ENCODE results near the gene ZBTB20.

Gene ZBTB20

DNA sequence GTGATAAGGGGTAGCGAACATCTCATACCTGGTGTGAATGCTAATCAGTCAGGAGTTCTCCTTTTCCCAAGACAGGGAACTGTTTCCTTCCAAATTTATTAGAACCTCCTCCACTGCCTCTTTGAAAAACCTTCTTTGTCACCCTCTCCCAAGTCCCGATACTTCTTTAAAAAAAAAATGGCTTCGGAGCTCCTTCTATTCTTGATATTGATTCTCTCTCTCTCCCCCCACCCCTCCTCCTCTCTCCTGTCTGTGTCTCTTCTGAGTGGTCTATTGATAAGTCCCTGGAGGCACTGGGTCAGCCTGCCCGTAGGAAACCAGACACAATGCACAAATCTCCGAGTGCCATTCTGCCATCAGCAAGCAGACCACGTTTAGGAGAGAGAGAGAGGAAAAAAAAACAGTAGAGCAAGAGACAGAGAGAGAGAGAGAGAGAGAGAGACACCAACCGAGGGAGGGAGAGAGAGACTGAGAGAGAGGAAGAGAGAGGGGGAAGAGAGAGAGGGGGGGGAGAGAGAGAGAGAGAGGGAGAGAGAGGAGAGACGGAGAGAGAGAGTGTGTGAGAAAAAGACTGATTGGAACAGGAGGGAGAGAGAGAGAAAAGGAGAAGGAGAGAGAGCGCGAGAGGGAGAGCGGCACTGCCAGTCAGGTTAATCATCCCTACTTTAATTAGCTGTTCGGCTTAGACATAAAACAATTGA lies 692.4 kb downstream of the ZBTB20 start:
- no peak for DNase-seq

DNA sequence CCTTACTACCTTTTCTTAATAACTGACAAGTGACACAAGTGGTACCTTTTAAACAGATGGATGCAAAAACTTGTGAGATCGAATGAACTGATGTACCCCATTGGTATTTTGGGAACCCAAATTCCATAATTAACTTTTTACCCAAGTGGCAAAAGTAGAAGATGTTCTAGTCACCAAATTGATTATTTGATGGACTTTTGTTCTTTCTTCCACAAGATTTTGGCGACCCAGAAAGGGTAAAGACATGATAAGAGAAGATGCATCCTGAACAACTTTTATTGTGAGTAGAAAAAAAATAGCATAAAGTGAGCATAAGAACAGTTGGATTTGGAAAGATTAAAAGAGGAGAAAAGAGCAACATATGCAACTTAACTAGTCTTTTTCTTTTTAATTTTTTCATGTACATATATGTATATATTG lies 693.7 kb downstream of the ZBTB20 start:
- DNase-seq, result no peak

DNA sequence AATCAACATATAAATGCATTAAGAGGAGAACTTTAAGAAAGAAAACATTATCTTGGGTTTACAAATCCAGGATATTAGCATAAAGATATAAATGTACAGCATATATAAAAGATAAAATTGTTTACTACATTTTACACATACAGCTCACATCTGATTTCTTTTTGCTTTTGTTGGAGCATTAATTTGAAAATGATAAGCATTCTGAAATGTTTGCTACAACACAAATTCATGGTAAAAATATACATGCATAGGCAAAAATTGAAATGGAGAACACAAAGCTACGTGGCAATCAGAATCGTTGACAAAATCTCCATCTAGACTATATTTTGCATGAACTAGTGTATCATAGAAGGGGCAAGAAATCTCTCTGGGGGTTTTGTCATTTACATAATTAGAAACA lies 694.2 kb downstream of the ZBTB20 start:
- DNase-seq, result no peak

DNA sequence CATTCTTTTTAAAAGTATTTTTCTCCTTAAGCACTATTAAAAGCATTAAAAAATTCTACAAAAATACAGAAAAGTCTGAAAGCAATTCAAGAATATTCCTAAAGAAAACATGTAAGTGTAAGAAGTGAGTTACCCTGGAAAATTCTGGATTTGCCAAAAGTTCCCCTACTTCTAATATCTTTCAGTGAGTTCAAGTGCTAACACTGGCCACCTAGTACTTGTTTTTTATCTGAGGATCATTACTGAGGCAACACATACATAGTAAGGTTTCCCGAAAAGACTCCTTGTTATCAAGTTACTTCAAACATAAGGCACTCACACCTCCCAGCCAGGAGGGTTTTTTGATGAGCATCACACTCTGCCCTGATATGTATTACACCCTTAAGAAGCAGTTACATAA lies 694.8 kb downstream of the ZBTB20 start:
- DNase-seq, result no peak

DNA sequence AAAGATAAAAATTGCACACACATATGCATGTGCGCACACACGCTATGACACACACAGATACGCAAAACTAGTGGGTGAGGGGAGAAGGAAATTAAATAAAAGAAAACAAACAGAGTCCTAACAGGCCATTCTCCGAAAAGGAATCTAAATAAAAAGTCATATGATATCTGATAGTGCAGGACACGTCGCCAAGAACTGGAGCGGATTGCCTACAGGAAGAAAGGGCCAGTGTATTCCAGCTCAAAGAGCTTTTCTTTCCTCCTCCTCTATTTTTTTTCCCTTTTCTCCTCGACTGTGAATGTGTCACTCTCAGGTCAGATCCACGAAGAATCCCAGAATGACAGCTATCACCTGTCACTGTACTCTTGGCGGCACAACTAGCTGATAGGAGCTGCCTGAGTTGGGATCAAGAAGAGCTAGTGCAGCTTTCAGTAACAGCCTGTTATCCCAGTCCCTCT lies 695.5 kb downstream of the ZBTB20 start:
- no peak for DNase-seq

DNA sequence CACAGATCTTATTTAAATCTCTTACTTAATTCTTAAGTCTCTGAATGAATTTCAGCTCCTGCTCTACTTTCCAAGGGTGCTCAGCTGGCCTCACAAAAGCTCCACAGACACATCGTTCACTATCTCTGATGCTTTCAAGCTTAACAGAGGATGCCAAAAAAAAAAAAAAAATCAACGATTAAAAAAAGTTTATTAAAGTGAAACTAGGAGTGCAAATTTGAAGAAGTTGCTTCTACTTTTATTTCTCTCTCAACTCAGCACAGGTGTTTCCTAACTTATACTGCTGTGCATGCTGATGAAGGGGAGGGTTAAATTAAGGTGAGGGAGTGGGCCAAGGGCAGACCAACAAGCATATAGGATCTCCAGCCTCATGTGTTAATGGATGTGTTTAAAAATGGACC lies 696.0 kb downstream of the ZBTB20 start:
- DNase-seq, result no peak

DNA sequence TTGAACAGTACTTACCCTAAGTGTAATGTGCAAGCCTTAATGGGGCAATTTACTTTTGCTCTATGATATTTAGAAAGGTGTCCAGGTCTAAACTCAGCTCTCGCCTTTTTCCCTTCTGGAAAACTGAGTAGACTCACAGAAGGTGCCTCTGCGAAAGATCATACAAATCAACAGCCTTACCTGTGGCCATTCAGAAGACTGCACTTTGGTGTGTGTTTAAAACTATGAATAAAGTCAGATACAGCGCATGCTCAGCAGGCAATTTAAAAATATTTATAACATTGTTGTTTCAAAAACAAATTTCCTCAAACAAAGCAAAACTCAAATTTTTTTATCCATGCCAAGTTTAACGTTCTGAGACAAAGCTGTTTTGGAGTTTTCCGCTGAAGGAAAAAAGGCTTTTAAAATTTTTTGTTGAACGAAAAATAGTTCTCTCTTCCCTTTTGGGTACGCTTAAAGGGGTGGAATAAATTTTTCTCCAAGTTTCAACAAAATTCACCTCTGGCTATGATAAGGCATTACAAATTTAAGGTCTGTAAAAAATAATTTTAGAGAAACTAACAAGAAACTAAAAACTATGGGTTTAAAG lies 697.0 kb downstream of the ZBTB20 start:
- DNase-seq, result no peak

DNA sequence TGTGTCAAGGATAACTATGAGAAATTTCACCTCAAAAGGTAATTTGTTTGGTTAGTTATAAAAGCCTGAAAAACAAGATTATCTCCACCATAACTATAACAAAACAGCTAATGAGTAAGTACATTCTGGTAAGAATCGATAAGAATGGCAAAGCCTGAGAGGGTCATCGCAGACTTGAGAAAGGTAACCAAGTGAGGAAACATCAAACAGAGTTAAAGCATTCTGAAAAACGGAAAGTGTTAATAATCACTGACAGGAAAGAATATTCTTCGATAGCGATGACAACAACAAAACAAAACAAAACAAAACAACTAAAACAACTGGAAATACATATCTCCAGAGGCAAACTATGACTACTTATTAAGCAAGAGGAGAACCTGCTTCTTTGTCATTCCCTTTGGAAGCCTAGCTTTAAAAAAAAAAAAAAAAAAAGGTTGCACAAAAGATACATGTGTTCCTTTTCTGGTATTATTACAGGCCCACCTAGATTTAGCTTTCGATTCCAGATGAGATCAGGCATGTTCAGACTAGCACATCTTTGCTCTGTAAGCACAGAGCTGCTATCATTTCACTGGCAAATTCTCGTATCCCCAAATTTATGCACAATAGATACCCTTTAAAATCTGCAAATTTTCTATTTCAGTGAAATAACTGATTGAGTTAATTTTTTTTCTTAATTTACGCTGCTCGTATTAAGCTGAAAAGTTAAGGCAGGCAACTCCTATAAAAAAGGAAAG lies 697.6 kb downstream of the ZBTB20 start:
- DNase-seq, result no peak

DNA sequence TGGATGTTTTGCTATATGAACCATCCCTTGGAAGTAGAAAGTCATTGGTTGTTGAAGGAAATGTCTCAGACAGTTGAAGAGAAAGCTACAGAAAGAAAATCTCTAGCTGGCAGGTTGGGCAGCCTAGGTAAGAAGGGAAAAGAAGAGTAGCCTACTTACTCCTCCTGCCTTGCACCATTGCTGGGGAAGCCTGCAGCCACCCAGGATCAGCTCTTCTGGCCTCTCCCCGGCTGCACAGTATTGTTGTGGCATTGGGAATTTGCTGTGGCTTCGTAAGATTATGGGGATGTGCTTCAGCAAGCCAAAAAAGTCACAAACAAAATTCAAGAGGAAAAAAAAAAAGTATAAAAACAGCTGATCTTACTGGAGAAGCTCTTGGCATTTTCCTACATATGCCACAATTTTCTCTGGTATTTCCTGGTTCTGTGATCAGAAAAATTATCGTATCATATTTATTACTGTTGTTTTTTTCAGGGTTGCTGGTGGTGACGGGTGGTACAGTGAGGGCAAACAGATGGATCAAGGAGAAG lies 699.1 kb downstream of the ZBTB20 start:
- DNase-seq, result no peak

DNA sequence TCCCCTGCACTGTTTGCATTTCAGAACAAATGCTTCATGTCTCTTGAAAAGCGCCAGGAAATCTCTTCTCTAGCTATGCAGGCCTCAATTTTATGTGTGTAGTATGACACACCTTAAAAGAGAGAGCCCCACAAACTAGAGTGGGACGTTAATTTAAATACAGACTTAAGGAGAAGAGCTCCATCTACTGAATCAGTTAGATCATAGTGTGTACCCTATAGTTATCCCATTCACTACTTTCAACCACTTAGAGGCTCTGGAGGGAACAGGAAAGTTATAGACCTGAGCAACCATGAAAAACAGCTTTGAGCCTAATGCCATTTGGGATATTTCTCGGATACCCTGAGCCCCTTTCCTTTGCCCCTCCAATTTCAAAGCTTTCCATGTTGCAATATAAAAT lies 699.5 kb downstream of the ZBTB20 start:
- DNase-seq, result no peak

DNA sequence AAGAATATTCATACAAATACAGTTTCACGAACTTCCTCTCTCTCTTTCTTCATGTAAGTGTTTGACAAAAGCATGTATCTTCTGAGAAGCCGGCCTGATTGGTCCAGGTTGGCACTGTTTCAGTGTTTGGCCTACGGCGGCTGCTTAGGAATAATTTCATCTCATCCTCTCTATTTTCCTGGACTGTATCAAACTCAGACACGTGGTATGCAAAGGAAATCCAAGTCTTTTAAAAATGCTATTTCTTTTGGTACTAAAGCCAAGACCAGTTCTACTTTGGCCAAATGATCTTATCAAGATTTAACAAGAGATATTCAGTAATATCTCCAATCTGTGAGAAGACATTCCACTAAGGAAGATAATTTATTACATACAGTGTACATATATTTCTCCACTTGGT lies 700.5 kb downstream of the ZBTB20 start:
- DNase-seq, result no peak

DNA sequence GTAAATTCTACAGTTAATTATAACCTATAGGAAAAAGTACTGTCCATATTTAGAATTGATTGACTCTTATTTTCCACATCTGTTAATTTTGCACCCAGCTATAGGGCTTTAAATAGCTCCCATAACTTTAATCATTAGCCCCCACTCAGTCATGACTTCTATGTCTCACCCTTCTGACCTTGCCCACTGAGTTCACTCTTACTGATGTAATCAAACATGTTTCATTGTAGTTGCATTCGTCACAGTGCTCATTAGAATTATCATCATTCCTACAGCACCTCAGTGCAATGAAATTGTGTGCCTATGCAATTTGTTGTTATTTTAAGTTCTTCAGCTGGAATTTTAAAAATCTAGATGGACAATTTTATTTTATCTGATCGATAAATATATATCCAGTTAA lies 701.9 kb downstream of the ZBTB20 start:
- no peak for DNase-seq

DNA sequence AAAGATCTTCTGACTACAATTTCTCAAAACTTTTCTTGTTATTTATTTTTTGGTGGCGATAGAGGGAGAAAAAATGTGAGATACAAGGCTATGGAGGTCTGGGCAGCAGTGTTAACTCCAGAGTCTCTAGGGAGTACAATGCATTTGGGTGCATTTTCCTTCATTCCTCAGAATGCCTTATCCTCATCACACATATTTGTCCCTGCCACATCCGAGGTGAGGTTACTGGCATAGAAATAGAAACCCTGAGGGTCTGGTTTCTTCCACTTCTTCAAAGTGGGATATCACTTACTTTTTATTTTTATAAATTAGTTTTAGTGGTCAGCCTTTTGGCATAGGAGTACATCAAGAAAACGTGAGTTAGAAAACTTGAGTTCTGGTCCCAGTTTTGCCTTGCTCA lies 702.9 kb downstream of the ZBTB20 start:
- no peak for DNase-seq

DNA sequence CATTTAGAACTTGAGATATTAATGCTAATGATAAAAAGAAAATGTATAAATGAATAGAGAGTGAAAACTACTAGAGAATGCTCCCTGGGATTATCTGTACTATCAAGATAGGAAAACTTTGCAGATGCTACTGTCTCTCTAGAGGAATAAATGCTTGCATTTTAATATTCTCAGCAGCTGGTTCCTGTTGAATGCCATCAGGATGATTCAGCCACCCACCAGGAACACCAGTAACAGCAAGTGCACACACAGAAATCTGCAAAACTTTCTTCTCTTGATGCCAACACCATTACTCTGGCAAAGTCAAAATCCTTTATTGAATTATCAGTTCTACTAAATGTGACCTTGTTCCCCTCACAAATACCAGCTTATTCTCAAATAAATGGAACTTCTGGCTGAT lies 704.8 kb downstream of the ZBTB20 start:
- DNase-seq, result no peak

DNA sequence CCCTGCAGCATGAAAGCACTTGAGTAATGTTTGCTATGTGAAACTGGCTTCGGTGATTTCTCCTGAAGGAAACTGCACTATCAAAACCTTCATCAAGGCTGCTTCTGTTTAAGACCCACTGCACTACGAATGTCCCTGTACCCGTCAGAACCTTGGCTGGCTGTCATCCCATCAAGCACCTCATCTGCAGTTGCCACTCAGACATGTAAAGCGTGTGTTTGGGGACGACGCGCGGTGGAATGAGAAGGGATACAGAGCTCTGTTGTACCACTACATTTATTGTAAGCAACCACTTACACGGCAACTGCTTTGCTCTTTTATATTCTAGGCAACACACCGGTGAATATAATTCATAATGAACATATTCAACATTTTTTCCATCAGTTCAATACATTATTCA lies 705.7 kb downstream of the ZBTB20 start:
- no peak for DNase-seq

DNA sequence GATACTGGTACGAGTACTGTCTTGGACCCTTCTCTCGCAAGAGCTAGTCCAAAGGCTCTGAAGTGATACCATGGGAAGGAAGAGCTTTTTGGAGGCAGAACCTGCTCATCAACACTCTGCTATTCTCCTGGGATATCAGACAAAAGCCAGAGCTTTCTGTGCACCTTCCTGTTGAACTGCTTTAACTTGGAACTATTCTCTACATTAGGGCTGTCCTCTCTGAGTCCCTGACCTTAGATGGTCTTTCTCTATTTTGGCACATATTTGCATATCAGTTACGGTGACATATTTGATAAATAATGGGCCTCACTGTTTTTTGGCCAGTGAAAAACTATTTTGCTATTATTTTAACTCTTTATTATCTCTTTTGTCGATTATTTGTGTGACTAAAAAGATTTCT lies 706.4 kb downstream of the ZBTB20 start:
- no peak for DNase-seq

DNA sequence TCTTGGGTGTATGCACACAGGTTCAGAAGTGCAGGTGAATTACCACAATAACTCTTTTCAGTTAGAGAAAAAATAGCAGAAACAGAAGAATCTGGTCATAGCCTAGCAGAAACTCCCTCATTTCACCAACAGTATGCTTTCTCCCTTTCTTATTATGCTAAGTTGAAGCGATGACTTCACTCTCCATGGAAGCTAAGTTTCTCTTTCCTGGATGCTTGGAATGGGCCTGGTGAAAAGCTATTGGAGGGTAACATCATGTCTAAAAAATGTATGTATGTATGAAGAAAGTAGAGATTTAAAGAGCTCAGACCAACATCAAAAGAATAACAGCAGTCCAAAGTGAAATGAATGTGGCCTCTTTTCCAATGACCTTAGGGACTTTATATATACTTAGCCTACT lies 707.8 kb downstream of the ZBTB20 start:
- no peak for DNase-seq

DNA sequence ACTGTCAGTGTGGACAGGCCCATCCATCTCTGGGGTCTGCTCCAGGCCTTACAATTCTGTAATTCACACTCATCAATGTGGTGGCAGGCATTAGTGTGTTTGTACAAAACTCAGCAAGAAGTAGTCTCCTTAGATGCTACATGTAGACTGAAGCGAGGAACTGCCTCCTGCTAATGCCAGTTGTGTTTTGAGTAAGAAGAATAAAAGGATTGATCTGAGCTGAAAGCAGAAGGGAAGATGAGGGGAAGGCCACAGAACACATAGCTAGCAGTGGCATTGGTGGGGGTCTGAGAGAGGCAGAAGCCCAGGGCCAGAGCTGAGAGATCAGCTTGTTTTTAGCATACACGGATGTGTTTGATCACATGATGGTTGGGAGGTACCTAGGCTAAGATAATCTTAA lies 709.2 kb downstream of the ZBTB20 start:
- DNase-seq, result no peak

DNA sequence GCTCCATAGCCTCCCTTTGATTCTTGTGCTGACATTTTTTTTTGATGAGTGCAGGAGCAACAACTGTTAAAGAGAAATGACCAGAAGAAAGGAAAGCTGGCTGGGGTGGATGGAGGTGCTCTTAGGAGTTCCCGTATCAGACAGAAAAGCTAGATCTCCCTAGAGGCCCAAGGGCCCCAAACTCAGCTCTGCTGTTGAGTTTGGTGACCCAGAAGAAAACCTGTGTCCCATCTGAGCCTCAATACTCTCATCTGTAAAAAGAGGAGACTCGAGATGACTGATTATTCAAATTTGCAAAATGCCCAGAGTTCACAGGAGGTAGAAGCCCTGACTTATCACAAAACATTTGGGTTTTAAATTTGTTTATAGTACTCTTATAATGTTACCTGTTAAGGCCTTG lies 710.9 kb downstream of the ZBTB20 start:
- DNase-seq, result no peak

DNA sequence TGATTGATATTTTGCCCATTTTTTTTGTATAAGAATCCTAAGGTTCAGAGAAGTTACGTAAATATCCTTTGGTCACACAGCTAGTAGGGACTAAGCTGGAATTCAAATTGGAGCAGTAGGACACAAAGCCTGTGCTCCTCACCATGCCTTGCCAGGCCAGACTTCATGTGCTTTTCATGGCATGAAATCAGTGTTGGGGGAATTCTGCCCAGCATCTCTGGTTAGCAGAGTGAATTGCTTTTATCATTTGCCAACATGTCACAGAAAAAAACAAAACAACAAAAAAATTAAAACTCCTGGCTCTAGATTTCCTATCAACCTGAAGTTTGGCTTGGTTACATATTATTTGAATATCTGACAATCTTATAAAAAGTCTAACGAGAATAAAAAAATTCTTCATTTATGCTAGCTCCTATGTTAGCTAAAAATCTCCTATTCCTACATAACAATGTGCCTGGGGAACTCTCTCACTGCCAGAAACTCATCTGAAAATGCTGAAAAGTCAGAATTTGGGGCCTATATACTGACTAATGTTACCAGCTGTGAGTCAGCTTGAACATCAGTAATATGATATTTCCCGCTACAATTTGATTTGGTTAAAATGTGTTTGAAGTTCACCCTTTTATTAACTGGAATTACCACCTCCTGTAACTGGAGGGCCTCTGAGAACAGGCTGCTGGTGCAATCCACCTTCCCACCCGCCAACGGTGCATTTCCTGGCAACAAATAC lies 711.5 kb downstream of the ZBTB20 start:
- DNase-seq, result no peak

DNA sequence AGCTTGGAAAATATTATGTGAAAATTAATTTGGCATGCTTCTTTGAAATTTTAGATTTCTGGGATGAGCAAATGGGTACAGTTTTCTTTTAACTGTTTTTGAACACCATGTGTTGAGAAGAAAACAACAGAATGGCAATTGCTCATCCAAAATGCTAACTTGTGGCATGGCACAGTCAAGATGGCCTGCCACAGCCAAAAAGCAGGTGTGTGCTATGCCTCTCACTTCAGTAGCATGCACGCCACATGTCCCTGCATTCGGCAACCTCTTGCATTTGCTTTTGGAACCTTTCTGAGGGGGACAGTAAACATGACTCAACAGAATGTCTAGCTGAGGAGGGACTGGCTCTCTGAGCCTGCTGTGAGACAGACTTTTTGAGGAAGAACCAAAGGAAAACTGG lies 714.8 kb downstream of the ZBTB20 start:
- no peak for DNase-seq

DNA sequence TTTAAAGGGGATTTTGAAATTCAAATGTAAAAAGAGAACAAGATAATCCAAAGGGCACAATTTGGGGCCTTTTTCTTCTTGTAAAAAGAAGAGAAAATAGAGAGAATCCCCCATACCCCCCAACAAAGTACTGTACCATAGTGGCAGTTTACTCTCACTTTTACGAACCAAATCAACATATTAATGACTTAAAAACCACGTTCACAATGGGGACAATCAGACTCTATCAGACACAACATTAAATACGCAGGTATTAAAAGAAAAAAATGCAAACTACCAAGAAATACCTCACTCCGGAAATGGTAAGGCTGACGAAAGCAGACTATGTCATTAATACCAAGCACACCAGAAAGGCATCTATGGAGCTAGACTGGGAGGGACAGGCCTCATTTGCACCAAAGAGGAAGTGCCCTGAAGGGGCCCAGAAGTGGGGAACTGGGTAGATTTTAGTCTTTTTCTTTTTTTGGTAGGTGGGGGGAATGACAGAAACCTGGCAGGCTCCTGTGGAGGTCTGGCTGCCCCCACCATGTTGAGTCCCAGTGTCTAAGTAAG lies 719.0 kb downstream of the ZBTB20 start:
- no peak for DNase-seq
